ENCODE data around the gene JPT2. TPM values are rescaled to one million over a fixed set of nuclear protein-coding genes. Genes with fewer than 3 reads are reported as not detected.

JPT2 gene
- total RNA-seq, 1 donor from 2014 or later, result 26.9 TPM

DNA sequence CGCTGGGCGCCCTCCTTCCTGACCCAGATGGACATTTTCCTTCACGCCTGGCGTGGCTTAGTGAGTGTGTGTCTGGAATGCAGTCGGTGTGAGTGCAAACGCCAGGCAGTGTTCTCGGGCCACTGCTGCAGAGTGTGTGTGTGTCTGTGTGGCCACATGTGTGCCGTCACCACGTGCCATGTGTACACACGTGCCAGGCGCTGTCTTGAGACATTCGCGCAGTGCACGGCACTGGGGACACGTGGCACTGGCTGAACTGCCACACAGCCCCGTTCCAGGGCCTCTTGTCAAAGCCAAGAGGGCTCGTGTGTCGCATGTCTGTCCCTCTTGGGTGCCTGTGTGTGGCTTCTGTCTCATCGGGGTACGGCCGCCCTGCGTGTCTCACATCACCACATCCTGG is 56.7 kb downstream of the JPT2 start:
- DNase-seq, result no peak

DNA sequence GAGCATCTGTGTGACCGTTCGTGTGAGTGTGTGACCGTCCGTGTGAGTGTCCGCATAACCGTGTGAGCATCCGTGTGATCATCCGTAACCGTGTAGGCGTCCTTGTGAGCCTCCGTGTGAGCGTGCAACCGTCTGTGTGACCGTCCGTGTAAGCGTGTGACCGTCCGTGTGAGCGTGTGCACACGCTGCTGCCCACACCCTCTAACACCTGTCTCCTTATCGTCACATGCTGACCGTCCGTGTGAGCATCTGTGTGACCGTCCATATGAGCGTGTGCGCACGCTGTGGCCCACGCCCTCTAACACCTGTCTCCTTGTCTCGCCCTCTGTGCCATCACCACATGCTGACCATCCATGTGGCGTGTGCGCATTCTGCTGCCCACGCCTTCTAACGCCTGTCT is 62.2 kb downstream of the JPT2 start:
- no peak for DNase-seq

DNA sequence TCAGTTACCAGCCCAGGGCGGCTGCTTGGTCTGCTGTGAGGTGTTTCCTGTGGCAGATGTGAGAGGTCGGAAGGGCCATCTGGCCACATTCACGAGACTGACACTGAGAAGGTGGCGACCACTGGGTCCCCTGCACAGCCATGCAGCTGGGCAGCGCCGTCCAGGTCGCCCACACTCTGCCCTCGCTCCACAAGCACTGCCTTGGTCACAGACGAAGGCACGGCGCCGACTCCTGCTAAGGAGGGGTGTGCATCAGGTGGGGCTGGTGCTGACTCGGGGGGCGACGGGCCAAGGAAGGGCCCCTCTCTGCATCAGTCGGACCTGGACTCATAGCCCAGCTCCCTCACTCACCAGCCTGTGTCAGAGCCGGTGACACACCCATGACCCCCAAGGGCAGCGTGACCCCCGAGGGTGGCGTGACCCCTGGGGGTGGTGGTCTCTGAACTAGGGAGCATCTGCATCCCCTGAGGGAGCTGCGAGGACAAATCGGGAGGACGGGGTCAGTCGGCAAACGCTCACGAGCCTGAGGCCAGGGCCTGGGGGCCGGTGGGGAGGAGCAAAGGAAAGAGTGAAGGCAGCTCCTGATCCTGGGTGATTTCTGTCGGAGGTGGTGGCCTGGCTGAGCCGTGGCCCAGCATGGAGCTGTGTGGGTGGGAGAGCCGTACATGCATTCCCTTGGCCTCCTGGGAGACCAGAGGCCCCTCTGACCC is 62.9 kb downstream of the JPT2 start:
- no peak for DNase-seq

DNA sequence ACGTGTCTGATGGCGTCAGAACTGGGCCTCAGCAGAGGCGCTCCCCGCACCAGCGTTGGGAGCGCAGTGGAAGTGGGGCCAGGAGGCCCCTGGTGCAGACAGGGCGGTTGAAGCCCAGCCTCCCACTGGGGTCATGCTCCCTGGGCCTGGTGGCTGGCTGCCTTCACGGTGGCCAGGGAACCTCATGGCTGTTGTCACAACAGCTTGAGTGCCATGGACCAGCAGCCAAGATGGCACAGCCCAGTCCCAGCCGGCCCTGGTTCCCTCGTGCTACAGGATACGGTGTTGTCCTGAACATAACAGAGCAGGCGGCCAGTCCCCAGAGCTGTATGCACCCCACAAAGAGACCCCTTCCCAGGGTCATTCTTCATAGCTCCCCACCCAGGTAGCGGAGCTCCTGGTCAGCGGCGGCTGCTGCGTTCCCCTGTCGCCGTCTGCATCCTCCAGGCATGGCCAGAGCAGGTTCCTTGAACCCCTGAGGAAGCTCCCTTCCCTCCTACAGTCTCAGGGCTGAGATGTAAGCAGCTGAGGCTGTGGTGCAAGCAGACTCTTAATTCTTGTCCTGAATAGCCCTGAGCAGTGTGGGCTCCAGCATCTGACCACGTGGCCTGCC is 63.6 kb downstream of the JPT2 start:
- DNase-seq, result no peak

DNA sequence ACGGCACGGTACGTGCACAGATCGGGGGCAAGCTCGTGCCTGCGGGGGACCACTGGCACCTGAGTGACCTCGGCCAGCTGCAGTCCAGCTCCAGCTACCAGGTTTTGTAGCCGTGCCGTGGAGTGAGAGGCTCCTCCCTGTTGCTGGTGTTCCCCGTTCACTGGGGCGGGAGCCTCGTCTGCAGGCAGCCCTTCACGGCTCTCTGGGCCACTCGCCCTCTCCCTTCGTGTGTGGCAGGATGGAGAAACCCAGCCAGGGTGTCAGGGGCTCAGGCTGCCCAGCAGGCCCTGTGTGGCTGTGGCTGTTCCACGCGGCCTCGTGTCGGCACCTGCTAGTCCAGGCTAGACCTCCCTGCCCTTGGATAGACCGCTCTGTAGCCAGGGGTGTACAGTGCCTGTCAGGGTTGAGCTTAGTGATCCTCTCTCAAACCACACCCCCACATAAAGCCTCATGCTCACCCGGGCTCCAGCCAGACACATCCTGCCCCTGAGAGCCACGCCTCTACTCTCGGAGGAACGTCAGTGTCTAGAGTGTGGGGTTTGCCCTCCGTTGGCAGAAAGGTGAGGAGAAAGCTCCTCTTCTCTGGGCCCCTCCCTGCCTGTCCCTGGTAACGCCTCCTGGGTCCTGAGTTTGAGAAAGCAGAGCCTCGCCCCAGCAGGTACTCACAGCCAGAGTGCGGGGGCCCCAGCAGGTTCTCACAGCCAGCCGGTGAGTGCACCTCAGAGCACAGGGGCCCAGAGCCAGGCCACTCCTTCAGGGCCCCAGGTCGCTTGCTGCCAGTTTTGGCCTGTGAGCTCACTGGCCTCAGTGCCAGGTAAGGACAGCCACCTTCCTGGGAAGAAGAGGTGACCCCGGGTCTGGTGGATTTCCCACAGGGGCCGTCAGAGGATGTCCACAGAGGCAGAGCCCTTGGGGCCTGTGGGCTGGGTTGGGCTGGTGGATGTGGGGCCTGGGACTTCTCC is 65.6 kb downstream of the JPT2 start:
- DNase-seq, result no peak

DNA sequence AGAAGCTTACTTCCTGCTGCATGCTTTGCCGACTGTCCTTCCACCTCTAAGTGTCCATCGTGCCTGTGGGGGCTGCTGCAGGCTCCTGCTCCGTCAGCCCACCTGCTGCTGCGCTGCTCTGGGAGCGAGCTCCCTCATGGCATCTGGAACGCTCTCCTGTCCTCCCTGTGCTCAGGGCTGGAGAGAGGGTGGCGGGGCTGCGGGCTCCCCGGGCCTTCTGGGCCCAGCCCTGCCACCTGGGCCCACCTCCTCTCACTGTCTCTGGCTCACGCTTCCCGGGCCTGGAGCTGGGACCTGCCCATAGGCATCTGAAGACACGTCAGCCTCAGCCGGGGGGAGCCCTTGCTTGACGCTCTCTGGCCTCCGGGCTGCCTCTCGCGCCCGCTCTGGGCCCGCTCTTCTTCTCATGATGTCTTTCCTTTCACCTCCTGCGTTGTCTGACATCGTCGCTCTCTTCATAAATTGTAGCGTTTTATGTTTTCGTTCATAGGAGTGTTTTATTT is 66.3 kb downstream of the JPT2 start:
- DNase-seq, result no peak

DNA sequence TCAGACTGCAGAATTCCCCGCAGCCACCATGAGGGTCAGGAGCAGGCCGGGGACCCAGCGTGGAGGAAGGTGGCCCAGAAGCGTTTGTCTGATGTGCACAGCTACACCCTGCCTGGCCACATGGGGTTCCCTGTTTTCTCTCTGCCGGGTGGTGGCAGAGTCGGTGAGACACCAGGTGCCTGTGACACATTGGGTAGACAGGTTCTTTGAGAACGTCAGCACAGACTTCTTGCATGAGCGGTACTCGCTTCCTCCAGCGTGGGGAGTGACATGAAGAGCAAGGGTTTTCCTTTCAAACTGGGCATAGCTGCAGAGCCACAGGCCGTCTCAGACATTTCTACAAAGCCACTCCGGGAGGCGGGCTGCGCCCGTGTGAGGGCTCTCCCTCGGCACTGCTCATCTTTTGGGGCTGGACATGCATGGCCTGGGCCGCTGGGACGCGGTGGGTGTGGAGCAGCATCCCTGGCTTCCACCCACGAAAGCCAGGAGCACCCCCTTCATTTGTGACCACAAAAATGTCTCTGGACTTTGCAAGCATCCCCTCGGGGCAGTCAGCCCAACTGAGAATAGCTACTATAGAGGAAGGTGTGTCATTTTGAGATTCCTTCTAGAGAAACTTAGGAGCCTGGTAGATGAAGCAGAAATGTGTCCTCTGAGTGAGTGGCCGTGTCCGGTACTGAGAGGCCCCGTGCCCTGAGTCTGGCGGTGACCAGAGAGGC is 67.3 kb downstream of the JPT2 start:
- no peak for DNase-seq

DNA sequence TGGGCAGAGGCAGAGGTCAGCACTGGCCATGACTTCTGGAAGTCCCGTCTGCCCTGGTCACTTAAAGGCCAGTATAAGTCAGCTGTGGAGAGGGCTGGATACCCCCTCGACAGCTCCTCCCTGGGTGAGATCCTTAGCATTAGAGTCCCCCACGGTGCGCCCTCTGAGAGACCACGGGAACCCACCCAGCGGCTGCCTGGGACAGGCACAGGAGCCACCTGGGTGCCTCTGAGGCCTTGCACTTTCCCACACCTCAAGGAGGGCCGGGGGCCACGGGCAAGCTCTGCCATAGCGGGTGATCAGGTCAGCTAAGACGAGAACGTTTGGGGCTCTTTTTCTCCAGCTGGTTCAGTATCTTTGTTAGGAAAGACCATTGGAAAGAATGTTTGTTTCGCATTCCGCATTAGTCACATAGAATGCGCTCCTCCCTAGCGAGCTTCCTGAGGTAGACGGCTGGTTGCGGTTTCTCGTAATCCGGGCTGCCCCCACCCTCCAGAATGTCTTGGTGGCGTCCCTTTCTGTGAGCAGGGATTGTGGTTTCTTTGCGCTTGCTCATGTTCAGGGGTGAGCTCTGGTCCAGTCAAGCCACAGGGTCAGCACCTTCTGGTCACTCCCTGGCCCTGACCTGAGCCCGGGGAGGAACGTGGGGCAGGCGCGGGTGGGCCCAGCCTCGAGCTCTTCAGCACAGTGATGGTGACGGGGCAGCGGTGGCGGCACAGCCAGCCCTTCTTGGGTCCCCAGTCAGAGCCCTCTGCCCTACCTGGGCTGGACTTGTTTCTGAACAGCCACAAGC is 68.0 kb downstream of the JPT2 start:
- no peak for DNase-seq

DNA sequence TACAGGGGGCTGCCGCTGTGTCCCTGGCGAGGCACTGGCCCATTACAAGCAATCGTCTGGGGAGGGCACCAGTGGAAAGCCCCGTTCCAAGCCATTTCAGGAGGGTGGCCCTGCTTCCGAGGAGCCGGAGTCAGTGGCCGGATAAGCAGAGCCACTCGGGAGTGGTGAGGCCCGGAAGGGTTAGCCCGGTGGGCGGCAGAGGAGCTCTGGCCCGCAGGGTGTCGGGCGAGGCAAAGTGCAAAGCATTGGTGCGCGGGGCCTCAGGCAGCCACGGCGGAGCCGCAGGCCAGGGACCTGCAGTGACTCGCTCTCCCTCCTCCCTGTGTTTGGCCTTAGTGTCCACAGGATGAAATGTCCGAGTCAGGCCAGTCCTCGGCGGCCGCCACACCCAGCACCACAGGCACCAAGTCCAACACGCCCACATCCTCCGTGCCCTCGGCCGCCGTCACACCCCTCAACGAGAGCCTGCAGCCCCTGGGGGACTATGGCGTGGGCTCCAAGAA is 68.7 kb downstream of the JPT2 start:
- no peak for DNase-seq

DNA sequence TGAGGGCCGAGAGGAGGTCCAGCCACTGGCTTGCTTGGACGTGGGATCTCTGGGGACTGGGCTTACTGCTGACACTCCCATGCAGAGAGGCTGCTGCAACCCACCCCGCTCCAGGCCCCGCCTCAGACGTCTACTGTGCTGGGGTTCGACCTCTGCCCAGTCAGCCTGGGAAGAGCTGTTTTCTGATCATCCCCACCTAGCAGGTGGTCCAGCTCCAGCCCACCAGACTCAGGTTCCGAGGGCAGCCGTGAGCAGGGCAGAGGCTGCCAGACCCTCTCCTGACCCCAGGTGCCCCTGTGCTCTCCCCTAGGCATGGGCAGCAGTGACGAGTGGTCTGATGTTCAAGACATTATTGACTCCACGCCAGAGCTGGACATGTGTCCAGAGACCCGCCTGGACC is 69.9 kb downstream of the JPT2 start:
- no peak for DNase-seq

DNA sequence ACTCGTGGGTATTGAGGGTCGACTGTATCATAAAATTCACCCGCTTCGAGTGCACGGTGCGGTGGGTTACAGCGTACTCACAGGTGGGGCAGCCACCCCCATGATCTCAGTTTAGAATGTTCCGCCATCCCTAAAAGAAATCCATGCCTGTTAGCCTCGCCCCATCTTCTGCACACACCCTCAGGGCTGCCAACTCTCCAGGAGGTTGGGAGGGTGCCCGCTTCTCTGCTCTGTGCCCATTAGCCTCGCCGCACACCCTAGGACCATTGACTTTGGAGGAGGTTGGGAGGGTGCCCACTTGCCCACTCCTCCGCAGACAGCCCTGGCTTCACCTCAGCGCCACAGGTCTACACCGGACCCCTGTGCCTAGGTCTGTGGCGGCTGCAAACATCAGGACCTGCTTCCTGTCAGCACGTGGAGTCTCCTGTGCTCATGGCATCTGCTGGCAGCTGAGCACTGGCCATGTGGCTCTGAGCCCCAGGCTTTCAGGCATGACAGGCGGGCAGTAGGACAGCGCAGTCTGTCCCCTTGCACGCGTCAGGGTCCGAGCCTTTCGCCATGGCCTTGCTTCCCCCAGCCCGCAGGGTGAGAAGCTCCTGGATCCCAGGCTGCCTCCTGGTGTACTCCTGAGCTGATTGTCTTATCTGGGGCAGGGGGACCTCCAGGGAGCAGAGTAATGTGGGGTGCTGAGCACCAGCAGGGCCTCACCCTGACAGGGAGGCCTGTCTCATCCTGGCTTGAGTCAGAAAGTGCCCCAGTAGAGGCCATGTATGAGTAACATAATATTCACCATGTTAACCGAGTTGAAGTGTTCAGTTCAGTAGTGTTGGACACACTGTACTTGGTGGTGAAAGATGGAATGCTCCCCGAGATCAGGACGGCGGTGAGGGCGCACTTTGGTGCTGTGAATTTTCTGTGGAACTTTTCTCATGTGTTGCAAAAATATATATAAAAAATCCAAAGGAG is 71.4 kb downstream of the JPT2 start:
- no peak for DNase-seq

Small RNA genes within 50 kb of the gene (small RNA-seq; reads per million reads assigned to genes)
- gene MIR3177 (ENCODE audit: low replicate concordance), result 0.12 reads per million

Other genes with a start within 250 kb of the JPT2 start
- gene PERCC1, start 247.2 kb upstream of the JPT2 start, total RNA-seq, result not detected
- gene CCDC154, start 233.7 kb upstream of the JPT2 start, total RNA-seq, result 0.49 TPM
- gene CLCN7, start 203.3 kb upstream of the JPT2 start, total RNA-seq, result 34.8 TPM
- 0.10 TPM for gene PTX4, start 189.3 kb upstream of the JPT2 start, total RNA-seq
- 19.4 TPM for gene TELO2, start 184.9 kb upstream of the JPT2 start, total RNA-seq
- 6.2 TPM for gene TMEM204, start 144.6 kb upstream of the JPT2 start, total RNA-seq
- 15.9 TPM for gene IFT140, start 66.2 kb upstream of the JPT2 start, total RNA-seq
- 11.3 TPM for gene CRAMP1, start 65.9 kb upstream of the JPT2 start, total RNA-seq
- gene MAPK8IP3, start 27.9 kb downstream of the JPT2 start, total RNA-seq, result 46.1 TPM
- gene NME3, start 93.3 kb downstream of the JPT2 start, total RNA-seq, result 18.1 TPM
- gene EME2, start 94.5 kb downstream of the JPT2 start, total RNA-seq, result 5.5 TPM
- 23.5 TPM for gene MRPS34, start 94.9 kb downstream of the JPT2 start, total RNA-seq
- gene SPSB3, start 104.3 kb downstream of the JPT2 start, total RNA-seq, result 32.7 TPM
- 26.0 TPM for gene NUBP2, start 104.7 kb downstream of the JPT2 start, total RNA-seq
- not detected for gene IGFALS, start 115.4 kb downstream of the JPT2 start, total RNA-seq
- gene HAGH, start 148.5 kb downstream of the JPT2 start, total RNA-seq, result 31.1 TPM
- 26.0 TPM for gene FAHD1, start 148.9 kb downstream of the JPT2 start, total RNA-seq
- 0.39 TPM for gene MEIOB, start 193.9 kb downstream of the JPT2 start, total RNA-seq
- 4.3 TPM for gene HS3ST6, start 240.1 kb downstream of the JPT2 start, total RNA-seq

Measured in skin of body (tissue), 3 donors.